H1 (cell line): ENCODE measurements around the gene LAMP1. TPM values are rescaled to one million over a fixed set of nuclear protein-coding genes. Genes with fewer than 3 reads are reported as not detected.
A peak's percentile ranks its signal among the peaks of the same experiment; 100 is the strongest.

ENCODE experiments used
- CTCF ChIA-PET: fragments of 300-600 bp; sonication (Branson Sonifier 250); formaldehyde crosslinking; loops from one replicate; lab custom pipeline; 2021; ENCODE audit not compliant: partially characterized antibody; lab: Charles Lee
- POLR2A ChIA-PET: fragments of 300-600 bp; sonication (Branson Sonifier 250); formaldehyde crosslinking; loops from one replicate; lab custom pipeline; 2021; ENCODE audit warnings: inconsistent platforms; ENCODE audit not compliant: partially characterized antibody; lab: Charles Lee
- DNase-seq, 2 experiments: peaks; one replicate each; pipeline versions ENCODE4 v3.0.0 to v3.0.0-alpha.2; 2010 to 2022; ENCODE audit warnings: low spot score in 2 of 2, low read depth in 1 of 2, mixed read lengths in 1 of 2
- FAIRE-seq: peaks from 2 replicates; lab custom pipeline; 2011; peaks lifted over from hg19 to GRCh38; lab: Jason Lieb, UNC
- H2AFZ ChIP-seq: 2 replicates; pipeline ENCODE4 v1.8.1; 2012; ENCODE audit warnings: low read length, inconsistent platforms
- H2AK5ac ChIP-seq: 2 replicates; pipeline ENCODE4 v1.6.1; 2013; ENCODE audit warnings: low read depth, low read length
- H2BK120ac ChIP-seq: replicated peaks from 2 replicates; pipeline ENCODE3; 2013; ENCODE audit warnings: low read depth, low read length, inconsistent platforms
- H2BK12ac ChIP-seq: 2 replicates; pipeline ENCODE4 v1.6.1; 2013; ENCODE audit warnings: low read depth, low read length
- H2BK15ac ChIP-seq: 2 replicates; pipeline ENCODE4 v1.6.1; 2013; ENCODE audit warnings: low read length
- H2BK20ac ChIP-seq: 2 replicates; pipeline ENCODE4 v1.6.1; 2013; ENCODE audit warnings: low read length
- H2BK5ac ChIP-seq: 2 replicates; pipeline ENCODE4 v1.6.1; 2013; ENCODE audit warnings: low read depth, low read length
- H3K14ac ChIP-seq: 2 replicates; pipeline ENCODE4 v1.6.1; 2013; ENCODE audit warnings: inconsistent platforms; ENCODE audit not compliant: insufficient read length
- H3K18ac ChIP-seq: 2 replicates; pipeline ENCODE4 v1.6.1; 2013; ENCODE audit warnings: low read length; ENCODE audit errors: extremely low read depth
- H3K23ac ChIP-seq: 2 replicates; pipeline ENCODE4 v1.6.1; 2013; ENCODE audit warnings: inconsistent platforms; ENCODE audit not compliant: insufficient read length
- H3K23me2 ChIP-seq: 2 replicates; pipeline ENCODE4 v1.6.1; 2013; ENCODE audit warnings: low read depth, low read length
- H3K27ac ChIP-seq: 2 replicates; pipeline ENCODE4 v1.6.1; 2011; ENCODE audit warnings: low read depth, low read length, inconsistent platforms
- H3K27me3 ChIP-seq, 4 experiments: replicated peaks in 1 of 4; 1 replicate in 1 of 4; 2 replicates in 3 of 4; pipeline versions ENCODE4 v1.6.1 to v1.8.1; 2011 to 2013; ENCODE audit warnings: low read length in 3 of 4, mild to moderate bottlenecking in 3 of 4, inconsistent platforms in 2 of 4, mixed read lengths in 2 of 4, moderate library complexity in 1 of 4; ENCODE audit not compliant: control insufficient read depth in 3 of 4, insufficient read depth in 3 of 4; ENCODE audit errors: extremely low read depth in 1 of 4
- H3K36me3 ChIP-seq, 4 experiments: 2 replicates each; pipeline versions ENCODE4 v1.6.1 to v1.8.1; 2011 to 2013; ENCODE audit warnings: mild to moderate bottlenecking in 4 of 4, low read length in 3 of 4, moderate library complexity in 2 of 4, control low read depth in 1 of 4, inconsistent platforms in 1 of 4; ENCODE audit not compliant: insufficient read depth in 4 of 4, control insufficient read depth in 2 of 4
- H3K4ac ChIP-seq: replicated peaks from 2 replicates; pipeline ENCODE3; 2013; ENCODE audit warnings: low read length, low read depth, mixed read lengths, inconsistent platforms; ENCODE audit not compliant: insufficient read length
- H3K4me1 ChIP-seq, 4 experiments: replicated peaks in 1 of 4; 1 replicate in 1 of 4; 2 replicates in 3 of 4; pipeline versions ENCODE4 v1.6.1 to v1.8.1; 2011 to 2013; ENCODE audit warnings: low read length in 3 of 4, inconsistent platforms in 2 of 4, mixed read lengths in 1 of 4; ENCODE audit not compliant: insufficient read depth in 4 of 4, control insufficient read depth in 3 of 4
- H3K4me2 ChIP-seq, 2 experiments: 2 replicates each; pipeline versions ENCODE4 v1.6.1 to v1.8.1; 2011 to 2013; ENCODE audit warnings: low read depth in 2 of 2, low read length in 2 of 2, control low read depth in 1 of 2, inconsistent platforms in 1 of 2, mild to moderate bottlenecking in 1 of 2; ENCODE audit not compliant: insufficient read depth in 1 of 2
- H3K4me3 ChIP-seq, 4 experiments: fragments of 200-600, 300-600 bp in 1 of 4; sonication (generic), shearing (Covaris generic), sonication (Bioruptor Twin) in 1 of 4; 2 replicates each; pipeline versions ENCODE4 v1.5.1 to v1.8.1; 2011 to 2016; ENCODE audit warnings: low read length in 4 of 4, low read depth in 3 of 4, control low read depth in 2 of 4, inconsistent platforms in 2 of 4, mild to moderate bottlenecking in 2 of 4, mixed read lengths in 1 of 4, moderate library complexity in 1 of 4; ENCODE audit not compliant: insufficient read depth in 2 of 4; ENCODE audit errors: extremely low read depth in 1 of 4
- H3K56ac ChIP-seq: replicated peaks from 2 replicates; pipeline ENCODE3; 2013; ENCODE audit warnings: low read depth, mild to moderate bottlenecking, mixed read lengths, low read length, inconsistent platforms; ENCODE audit not compliant: insufficient read length
- H3K79me1 ChIP-seq: 2 replicates; pipeline ENCODE4 v1.6.1; 2013; ENCODE audit warnings: low read depth, low read length, control low read depth
- H3K79me2 ChIP-seq, 2 experiments: 2 replicates each; pipeline versions ENCODE4 v1.6.1 to v1.8.1; 2012 to 2013; ENCODE audit warnings: low read length in 2 of 2, mild to moderate bottlenecking in 2 of 2, inconsistent platforms in 1 of 2; ENCODE audit not compliant: insufficient read depth in 2 of 2, control insufficient read depth in 1 of 2
- H3K9ac ChIP-seq, 4 experiments: replicated peaks in 1 of 4; 1 replicate in 1 of 4; 2 replicates in 3 of 4; pipeline versions ENCODE4 v1.6.1 to v1.8.1; 2011 to 2013; ENCODE audit warnings: low read depth in 3 of 4, low read length in 3 of 4, control low read depth in 2 of 4, mild to moderate bottlenecking in 2 of 4, moderate library complexity in 2 of 4, inconsistent platforms in 1 of 4; ENCODE audit errors: extremely low read depth in 1 of 4
- H3K9me3 ChIP-seq, 2 experiments: 2 replicates each; pipeline versions ENCODE4 v1.6.1 to v1.8.1; 2012 to 2013; ENCODE audit warnings: mild to moderate bottlenecking in 2 of 2, moderate library complexity in 2 of 2, control low read depth in 1 of 2, inconsistent platforms in 1 of 2, low read depth in 1 of 2, low read length in 1 of 2, mixed read lengths in 1 of 2; ENCODE audit not compliant: insufficient read depth in 2 of 2
- H4K20me1 ChIP-seq, 2 experiments: replicated peaks in 1 of 2; 2 replicates each; pipeline versions ENCODE3 to v1.8.1; 2011 to 2013; ENCODE audit warnings: inconsistent platforms in 2 of 2, low read length in 2 of 2, mild to moderate bottlenecking in 1 of 2; ENCODE audit not compliant: insufficient read depth in 2 of 2, control insufficient read depth in 1 of 2
- H4K5ac ChIP-seq: 2 replicates; pipeline ENCODE4 v1.6.1; 2013; ENCODE audit warnings: low read length, low read depth, mixed read lengths, inconsistent platforms; ENCODE audit not compliant: insufficient read length
- H4K8ac ChIP-seq: 2 replicates; pipeline ENCODE4 v1.8.0; 2013; ENCODE audit warnings: mild to moderate bottlenecking, moderate library complexity, low read length, inconsistent platforms; ENCODE audit not compliant: insufficient read depth; ENCODE audit errors: extremely low read depth
- H4K91ac ChIP-seq: replicated peaks from 2 replicates; pipeline ENCODE3; 2013; ENCODE audit warnings: low read length, mixed read lengths, inconsistent platforms; ENCODE audit not compliant: insufficient read length
- CBX5 ChIP-seq: fragments of 300-800, 300-1000 bp; sonication (generic); IDR thresholded peaks from 2 replicates; pipeline ENCODE4 v1.7.1; 2016; ENCODE audit warnings: antibody characterized with exemption, low read length, low read depth
- JUND ChIP-seq: IDR thresholded peaks from 2 replicates; pipeline ENCODE4 v1.6.1; 2011; ENCODE audit warnings: mild to moderate bottlenecking, improper control_type of control experiment, low read length
- KDM1A ChIP-seq: fragments of 200-600, 300-600 bp; sonication (generic); IDR thresholded peaks from 2 replicates; pipeline ENCODE4 v1.7.1; 2016; ENCODE audit warnings: mild to moderate bottlenecking, low read length, borderline replicate concordance
- WGBS, 2 experiments: shearing (Covaris generic) in 1 of 2; methylation state at CpG; one replicate each; pipeline versions ENCODE4 v1.1.6 to v1.1.7; 2013 to 2015; ENCODE audit warnings: low lambda C conversion rate in 2 of 2, mixed read lengths in 2 of 2, inconsistent platforms in 1 of 2, low coverage in 1 of 2, missing lambda C conversion rate in 1 of 2; ENCODE audit not compliant: insufficient replicate concordance in 2 of 2, insufficient coverage in 1 of 2, insufficient read length in 1 of 2; ENCODE audit errors: extremely low coverage in 1 of 2, missing lambda C conversion rate in 1 of 2; 5-methylcytosine and 5-hydroxymethylcytosine counted together
- polyA plus RNA-seq, 7 experiments: library from polyadenylated mRNA; depleted of rRNA in 3 of 7; stranded (reverse) in 5 of 7; unstranded in 2 of 7; fragments of >200 nt in 5 of 7; fragments of 200-250 nt in 2 of 7; gene quantifications; 1 replicate in 5 of 7; 2 replicates in 1 of 7; 4 replicates in 1 of 7; pipeline versions ENCODE4 v1.2.1 to v1.2.3, GENCODE V29; 2011 to 2013; ENCODE audit warnings: missing spikeins in 2 of 7, mixed read lengths in 2 of 7
- total RNA-seq: library from RNA; stranded (reverse); fragmentation: NEBNext Ultra II Directional; extraction: Animal tissue kit (Norgen Biotek cat#: 25700); gene quantifications from 2 replicates; pipeline ENCODE4 v1.2.1, GENCODE V29; 2021

Gene LAMP1
- total and polyA plus RNA-seq, 2 of the 8 experiments (the other 6 are each of a cell fraction or from before 2014, with no cell fraction given) = 97.6 to 140 TPM

GRCh38 chr13:113329656-113330312, 32.7 kb downstream of the LAMP1 start:
- Histone ChIP-seq H2BK20ac (no peak overlapping the region), H3K23me2 (peaks cover 3% of the 10 kb centered on the region; the same call in 1 of the 2 replicates), H3K56ac (no peak overlapping the region), H3K14ac (no peak overlapping the region), H3K79me2 (no peaks in the 10 kb centered on the region), H3K9ac (no peak overlapping the region), H3K27me3 (no peaks in the 10 kb centered on the region), H3K4ac (no peak overlapping the region), H2AK5ac (no peak overlapping the region), H2BK12ac (no peak overlapping the region), H3K18ac (no peak overlapping the region), H3K27ac (no peak overlapping the region), H3K36me3 (peaks cover 0 to 19% (median 8%) of the 10 kb centered on the region in 4 experiments; a peak in 5 of 8 replicates), H4K20me1 (peaks cover 0 to 9% of the 10 kb centered on the region in 2 experiments), H3K4me1 (peaks cover 0 to 5% (median 0%) of the 10 kb centered on the region in 4 experiments; a peak in 3 of 7 replicates), H2BK5ac (no peak overlapping the region), H3K23ac (no peak overlapping the region), H4K91ac (no peak overlapping the region), H2BK15ac (no peak overlapping the region), H3K4me2 (no peak overlapping the region), H2AFZ (no peak overlapping the region), H3K4me3 (no peak overlapping the region), H4K5ac (no peak overlapping the region), H3K9me3 (no peaks in the 10 kb centered on the region), H3K79me1 (no peaks in the 10 kb centered on the region; the same call in none of the 2 replicates), H2BK120ac (no peak overlapping the region), H4K8ac (no peak overlapping the region; the same call in 1 of the 2 replicates)
- FAIRE-seq (no peak), DNase-seq (no peak)
- TF ChIP-seq KDM1A = peak; percentile 79; the same call in 1 of the 2 replicates
- no peak for TF ChIP-seq JUND
- no peak for TF ChIP-seq CBX5
- WGBS, 2 experiments = 95% methylated on average over 20 of the region's 22 CpGs; no CpG with 5 or more reads in 1 of the 2 experiments
- ChIA-PET POLR2A (interaction anchor here (0.7 to 3.8 kb wide), 5 partner anchors 8 to 66 kb away, joined by 3 to 25 read pairs (median 4); no protein-coding TSS in a partner anchor), CTCF (interaction anchor here (0.7 to 2.9 kb wide), 3 partner anchors 8 to 70 kb away, joined by 3 to 10 read pairs (median 7); no protein-coding TSS in a partner anchor)
